K562 (cell line): Measurements from ENCODE around the gene FBRS. TPM values are rescaled to one million over a fixed set of nuclear protein-coding genes. Genes with fewer than 3 reads are reported as not detected.

Source experiments
- GTF2F1 ChIP-seq: IDR thresholded peaks from 2 replicates; pipeline ENCODE4 v1.6.1; 2011; ENCODE audit warnings: low read depth, low read length, improper control_type of control experiment
- HNRNPK ChIP-seq: fragments of 200-400 bp; formaldehyde crosslinking; IDR thresholded peaks from one replicate; pipeline ENCODE4 v1.6.1; 2018; ENCODE audit warnings: mild to moderate bottlenecking, low read depth, low read length; ENCODE audit not compliant: poor library complexity, severe bottlenecking
- MAZ ChIP-seq, 2 experiments: fragments of 450-650 bp in 1 of 2; sonication (generic) in 1 of 2; formaldehyde crosslinking; IDR thresholded peaks in 1 of 2; conservative IDR thresholded peaks in 1 of 2; 2 replicates each; pipeline versions ENCODE4 v1.4.0 to v1.5.0; 2020; ENCODE audit warnings: mild to moderate bottlenecking in 1 of 2, missing genetic modification reagents in 1 of 2
- MECOM ChIP-seq: fragments of 250-450 bp; sonication (Bioruptor Pico); IDR thresholded peaks from 2 replicates; pipeline ENCODE4 v1.8.0; 2022; ENCODE audit warnings: inconsistent platforms
- NUFIP1 ChIP-seq: fragments of 450-650 bp; IDR thresholded peaks from 2 replicates; pipeline ENCODE4 v1.6.1; 2018; ENCODE audit not compliant: partially characterized antibody
- ZKSCAN3 ChIP-seq: fragments of 250-450 bp; sonication (Bioruptor Pico); IDR thresholded peaks from 2 replicates; pipeline ENCODE4 v1.4.0; 2020
- ZNF143 ChIP-seq: sonication (generic); formaldehyde crosslinking; IDR thresholded peaks from 2 replicates; pipeline ENCODE4 v1.9.0; 2022; ENCODE audit warnings: mild to moderate bottlenecking, missing genetic modification reagents
- polyA plus RNA-seq, 8 experiments: library from polyadenylated mRNA; depleted of rRNA in 4 of 8; stranded (reverse) in 5 of 8; unstranded in 3 of 8; fragments of >200 nt; fragmentation: Nextera tagmentation in 2 of 8; fragmentation: Illumina TruSeq in 1 of 8; extraction: Ambion mirVana in 2 of 8; extraction: Trizol in 1 of 8; gene quantifications; 2 replicates each; pipeline versions ENCODE4 v1.2.1 to v1.2.3, GENCODE V29; 2011 to 2014; ENCODE audit warnings: inconsistent platforms in 1 of 8, missing spikeins in 1 of 8
- total RNA-seq, 7 experiments: library from RNA; depleted of rRNA in 6 of 7; stranded (reverse); fragments of >200 nt in 6 of 7; fragmentation: Illumina TruSeq in 2 of 7; extraction: Trizol in 2 of 7; gene quantifications; 2 replicates each; pipeline versions ENCODE4 v1.2.1 to v1.2.3, GENCODE V29; 2011 to 2021; ENCODE audit warnings: low replicate concordance in 1 of 7
- TF ChIP-seq, protein P1 (sequence below): fragments of 450-650 bp; IDR thresholded peaks from 2 replicates; pipeline ENCODE4 v1.6.1; 2016
- TF ChIP-seq, protein P2 (sequence below): fragments of 250-450 bp; sonication (Bioruptor Pico); IDR thresholded peaks from 2 replicates; pipeline ENCODE4 v1.8.0; 2021; ENCODE audit warnings: moderate library complexity, mild to moderate bottlenecking, inconsistent platforms
- TF ChIP-seq, protein P3 (sequence below): fragments of 450-650 bp; formaldehyde crosslinking; IDR thresholded peaks from 2 replicates; pipeline ENCODE4 v1.4.0; 2020; ENCODE audit warnings: mild to moderate bottlenecking, mixed read lengths
- TF ChIP-seq, protein P4 (sequence below), 3 experiments: fragments of 200-800 bp in 1 of 3; sonication (Bioruptor generic) in 1 of 3; sonication (generic) in 1 of 3; formaldehyde crosslinking in 1 of 3; IDR thresholded peaks; 2 replicates each; pipeline versions ENCODE4 v1.6.1 to v1.8.0; 2016 to 2022; ENCODE audit warnings: mild to moderate bottlenecking in 2 of 3, missing compliant biosample characterization in 2 of 3, missing genetic modification characterization in 2 of 3, missing genetic modification reagents in 1 of 3
- TF ChIP-seq, protein P5 (sequence below), 2 experiments: fragments of 450-650 bp; IDR thresholded peaks; 2 replicates each; pipeline ENCODE4 v1.6.1; 2018; ENCODE audit warnings: mild to moderate bottlenecking in 2 of 2, low read depth in 1 of 2; ENCODE audit not compliant: partially characterized antibody in 2 of 2
- TF ChIP-seq, protein P6 (sequence below): fragments of 250-450 bp; sonication (Bioruptor Pico); IDR thresholded peaks from 2 replicates; pipeline ENCODE4 v1.8.0; 2021; ENCODE audit warnings: borderline replicate concordance, mild to moderate bottlenecking, moderate library complexity; ENCODE audit not compliant: poor library complexity, severe bottlenecking
- TF ChIP-seq, protein P7 (sequence below): fragments of 250-450 bp; sonication (Bioruptor Pico); IDR thresholded peaks from 2 replicates; pipeline ENCODE4 v1.8.0; 2022; ENCODE audit warnings: inconsistent platforms, mild to moderate bottlenecking, moderate library complexity, borderline replicate concordance

The FBRS gene
- total and polyA plus RNA-seq, 9 of the 15 experiments (the other 6 are each of a cell fraction or from before 2014, with no cell fraction given) = 0.32 to 59.5 (median 13.1) TPM

DNA sequence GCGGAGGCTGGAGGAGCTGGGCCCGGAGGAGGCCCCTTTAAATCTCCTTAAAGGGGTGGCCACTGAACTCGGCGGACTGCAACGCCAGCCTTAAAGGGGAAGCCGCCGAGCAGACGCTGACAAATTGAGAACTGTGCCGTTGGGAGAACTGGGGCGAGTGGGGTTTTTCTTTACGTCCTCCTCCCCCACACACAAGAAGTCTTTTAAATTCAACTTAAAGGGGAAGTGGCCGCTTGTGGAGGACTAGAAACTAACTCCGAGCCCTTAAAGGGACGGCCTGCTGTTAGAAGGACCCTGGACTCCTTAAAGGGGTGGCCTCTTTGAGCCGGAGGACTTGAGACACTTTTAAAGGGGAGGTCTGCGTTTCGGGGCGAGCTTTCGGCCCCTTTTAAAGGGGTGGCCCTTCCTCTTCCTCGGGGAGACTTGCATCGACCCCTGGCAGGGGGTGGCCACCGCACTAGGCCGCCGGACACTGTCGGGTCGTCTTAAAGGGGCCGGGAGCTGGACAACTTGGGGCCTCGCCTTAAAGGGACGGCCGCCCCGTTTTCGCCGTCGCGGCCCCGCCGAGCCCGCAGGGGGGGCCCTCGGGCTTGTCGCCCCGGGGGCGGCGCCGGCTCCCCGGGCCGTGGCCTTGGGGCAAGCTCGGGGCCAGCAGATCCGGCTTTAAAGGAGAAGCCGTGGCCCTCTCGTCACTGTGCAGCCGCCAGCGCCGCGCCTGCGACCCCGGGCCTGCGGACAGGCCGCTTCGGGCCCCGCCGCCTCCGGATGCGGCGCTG lies 688 bp downstream of the FBRS start (continued):
- TF ChIP-seq, protein P1, sequence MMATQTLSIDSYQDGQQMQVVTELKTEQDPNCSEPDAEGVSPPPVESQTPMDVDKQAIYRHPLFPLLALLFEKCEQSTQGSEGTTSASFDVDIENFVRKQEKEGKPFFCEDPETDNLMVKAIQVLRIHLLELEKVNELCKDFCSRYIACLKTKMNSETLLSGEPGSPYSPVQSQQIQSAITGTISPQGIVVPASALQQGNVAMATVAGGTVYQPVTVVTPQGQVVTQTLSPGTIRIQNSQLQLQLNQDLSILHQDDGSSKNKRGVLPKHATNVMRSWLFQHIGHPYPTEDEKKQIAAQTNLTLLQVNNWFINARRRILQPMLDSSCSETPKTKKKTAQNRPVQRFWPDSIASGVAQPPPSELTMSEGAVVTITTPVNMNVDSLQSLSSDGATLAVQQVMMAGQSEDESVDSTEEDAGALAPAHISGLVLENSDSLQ = no peak
- TF ChIP-seq MECOM (no peak), ZNF143 (CRISPR knock-in tag) (no peak), GTF2F1 (0 out of 2 replicates have a peak, but pooled peaks have one; percentile 38), HNRNPK (no peak), MAZ (CRISPR knock-in tag; conservative IDR thresholded peaks at IDR 0.05 in 1 of 2, IDR thresholded peaks at IDR 0.05 in 1 of 2) (peak in 1 of 2 experiments; percentile 4; a peak in 2 of 4 replicates), ZKSCAN3 (CRISPR knock-in tag) (no peak), NUFIP1 (no peak)
- TF ChIP-seq, protein P2, sequence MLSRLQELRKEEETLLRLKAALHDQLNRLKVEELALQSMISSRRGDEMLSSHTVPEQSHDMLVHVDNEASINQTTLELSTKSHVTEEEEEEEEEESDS (CRISPR knock-in tag) = no peak
- TF ChIP-seq, protein P3, sequence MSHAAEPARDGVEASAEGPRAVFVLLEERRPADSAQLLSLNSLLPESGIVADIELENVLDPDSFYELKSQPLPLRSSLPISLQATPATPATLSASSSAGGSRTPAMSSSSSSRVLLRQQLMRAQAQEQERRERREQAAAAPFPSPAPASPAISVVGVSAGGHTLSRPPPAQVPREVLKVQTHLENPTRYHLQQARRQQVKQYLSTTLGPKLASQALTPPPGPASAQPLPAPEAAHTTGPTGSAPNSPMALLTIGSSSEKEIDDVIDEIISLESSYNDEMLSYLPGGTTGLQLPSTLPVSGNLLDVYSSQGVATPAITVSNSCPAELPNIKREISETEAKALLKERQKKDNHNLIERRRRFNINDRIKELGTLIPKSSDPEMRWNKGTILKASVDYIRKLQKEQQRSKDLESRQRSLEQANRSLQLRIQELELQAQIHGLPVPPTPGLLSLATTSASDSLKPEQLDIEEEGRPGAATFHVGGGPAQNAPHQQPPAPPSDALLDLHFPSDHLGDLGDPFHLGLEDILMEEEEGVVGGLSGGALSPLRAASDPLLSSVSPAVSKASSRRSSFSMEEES (CRISPR knock-in tag) = no peak
- TF ChIP-seq, protein P4, sequence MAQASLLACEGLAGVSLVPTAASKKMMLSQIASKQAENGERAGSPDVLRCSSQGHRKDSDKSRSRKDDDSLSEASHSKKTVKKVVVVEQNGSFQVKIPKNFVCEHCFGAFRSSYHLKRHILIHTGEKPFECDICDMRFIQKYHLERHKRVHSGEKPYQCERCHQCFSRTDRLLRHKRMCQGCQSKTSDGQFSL (CRISPR knock-in tag; IDR thresholded peaks at IDR 0.05) = no peak
- TF ChIP-seq, protein P4 (tag; IDR thresholded peaks at IDR 0.05) = peak in 1 of 2 experiments; percentile 55; a peak in 1 of 4 replicates
- TF ChIP-seq, protein P5, sequence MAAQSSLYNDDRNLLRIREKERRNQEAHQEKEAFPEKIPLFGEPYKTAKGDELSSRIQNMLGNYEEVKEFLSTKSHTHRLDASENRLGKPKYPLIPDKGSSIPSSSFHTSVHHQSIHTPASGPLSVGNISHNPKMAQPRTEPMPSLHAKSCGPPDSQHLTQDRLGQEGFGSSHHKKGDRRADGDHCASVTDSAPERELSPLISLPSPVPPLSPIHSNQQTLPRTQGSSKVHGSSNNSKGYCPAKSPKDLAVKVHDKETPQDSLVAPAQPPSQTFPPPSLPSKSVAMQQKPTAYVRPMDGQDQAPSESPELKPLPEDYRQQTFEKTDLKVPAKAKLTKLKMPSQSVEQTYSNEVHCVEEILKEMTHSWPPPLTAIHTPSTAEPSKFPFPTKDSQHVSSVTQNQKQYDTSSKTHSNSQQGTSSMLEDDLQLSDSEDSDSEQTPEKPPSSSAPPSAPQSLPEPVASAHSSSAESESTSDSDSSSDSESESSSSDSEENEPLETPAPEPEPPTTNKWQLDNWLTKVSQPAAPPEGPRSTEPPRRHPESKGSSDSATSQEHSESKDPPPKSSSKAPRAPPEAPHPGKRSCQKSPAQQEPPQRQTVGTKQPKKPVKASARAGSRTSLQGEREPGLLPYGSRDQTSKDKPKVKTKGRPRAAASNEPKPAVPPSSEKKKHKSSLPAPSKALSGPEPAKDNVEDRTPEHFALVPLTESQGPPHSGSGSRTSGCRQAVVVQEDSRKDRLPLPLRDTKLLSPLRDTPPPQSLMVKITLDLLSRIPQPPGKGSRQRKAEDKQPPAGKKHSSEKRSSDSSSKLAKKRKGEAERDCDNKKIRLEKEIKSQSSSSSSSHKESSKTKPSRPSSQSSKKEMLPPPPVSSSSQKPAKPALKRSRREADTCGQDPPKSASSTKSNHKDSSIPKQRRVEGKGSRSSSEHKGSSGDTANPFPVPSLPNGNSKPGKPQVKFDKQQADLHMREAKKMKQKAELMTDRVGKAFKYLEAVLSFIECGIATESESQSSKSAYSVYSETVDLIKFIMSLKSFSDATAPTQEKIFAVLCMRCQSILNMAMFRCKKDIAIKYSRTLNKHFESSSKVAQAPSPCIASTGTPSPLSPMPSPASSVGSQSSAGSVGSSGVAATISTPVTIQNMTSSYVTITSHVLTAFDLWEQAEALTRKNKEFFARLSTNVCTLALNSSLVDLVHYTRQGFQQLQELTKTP (IDR thresholded peaks at IDR 0.05; ENCODE audit: low read depth in 1 of 2, partially characterized antibody in 2 of 2) = peak in 1 of 2 experiments; percentile 24
- TF ChIP-seq, protein P6, sequence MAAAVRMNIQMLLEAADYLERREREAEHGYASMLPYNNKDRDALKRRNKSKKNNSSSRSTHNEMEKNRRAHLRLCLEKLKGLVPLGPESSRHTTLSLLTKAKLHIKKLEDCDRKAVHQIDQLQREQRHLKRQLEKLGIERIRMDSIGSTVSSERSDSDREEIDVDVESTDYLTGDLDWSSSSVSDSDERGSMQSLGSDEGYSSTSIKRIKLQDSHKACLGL (CRISPR knock-in tag) = no peak
- TF ChIP-seq, protein P7, sequence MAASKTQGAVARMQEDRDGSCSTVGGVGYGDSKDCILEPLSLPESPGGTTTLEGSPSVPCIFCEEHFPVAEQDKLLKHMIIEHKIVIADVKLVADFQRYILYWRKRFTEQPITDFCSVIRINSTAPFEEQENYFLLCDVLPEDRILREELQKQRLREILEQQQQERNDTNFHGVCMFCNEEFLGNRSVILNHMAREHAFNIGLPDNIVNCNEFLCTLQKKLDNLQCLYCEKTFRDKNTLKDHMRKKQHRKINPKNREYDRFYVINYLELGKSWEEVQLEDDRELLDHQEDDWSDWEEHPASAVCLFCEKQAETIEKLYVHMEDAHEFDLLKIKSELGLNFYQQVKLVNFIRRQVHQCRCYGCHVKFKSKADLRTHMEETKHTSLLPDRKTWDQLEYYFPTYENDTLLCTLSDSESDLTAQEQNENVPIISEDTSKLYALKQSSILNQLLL = no peak
